Left ventricle myocardium superior (tissue), 1 donor: ENCODE results near the gene CHRNA4. TPM values are rescaled to one million over a fixed set of nuclear protein-coding genes. Genes with fewer than 3 reads are reported as not detected.

Experiments used
- ATAC-seq: fragments of 200-7000 bp; cut with Tn5 transposase; one replicate; pipeline ENCODE4 v1.9.1; 2020; ENCODE audit warnings: mild to moderate bottlenecking, moderate library complexity
- DNase-seq: peaks from one replicate; pipeline ENCODE4 v3.0.0-alpha.2; 2020
- intact Hi-C: fragments of 100-400 bp; cut with micrococcal nuclease; formaldehyde crosslinking; loops from one replicate; pipeline ENCODE4 v1.11.0; 2022
- long read RNA-seq: library from polyadenylated mRNA; unstranded; transcript quantifications from one replicate; pipeline ENCODE4 v2.0.0, GENCODE V29; 2021
- total RNA-seq: library from RNA; stranded (reverse); fragmentation: NEBNext Ultra II Directional; extraction: Animal tissue kit (Norgen Biotek cat#: 25700); gene quantifications from one replicate; pipeline ENCODE4 v1.2.1, GENCODE V29; 2021
- donor health status: DM: no; HTN: yes; CAD: no; lungs with severe emphysema.

CHRNA4 gene
- total RNA-seq: 1.8 TPM
- long read RNA-seq, partial matches to known transcripts: 1 of 1 reads
- long read RNA-seq, other reads (novel, unspliced or antisense): 0 of 1 reads

- DNase-seq (peak; percentile 32), ATAC-seq (no peak)
- intact Hi-C loops: no loop called here
These were observed at the start of gene CHRNA4 for GRCh38 chr20:63360850-63361518. CHRNA4 (minus strand) TSS chr20:63361349; CDS start chr20:63361165, 184 bp downstream.

- DNase-seq (no peak), ATAC-seq (no peak)
- intact Hi-C loops: no loop called here
These were observed 48.8 kb upstream of the CHRNA4 start for GRCh38 chr20:63409834-63410435.

- no peak for ATAC-seq
- no peak for DNase-seq
- intact Hi-C loops: no loop called here
These were observed 48.1 kb upstream of the CHRNA4 start for GRCh38 chr20:63409066-63409833.

GRCh38 chr20:63408684-63409046 is 47.5 kb upstream of the CHRNA4 start:
- DNase-seq: no peak
- ATAC-seq: no peak
- intact Hi-C loops: no loop called here

- DNase-seq: no peak
- ATAC-seq: no peak
- intact Hi-C loops: no loop called here
These were observed 47.0 kb upstream of the CHRNA4 start for GRCh38 chr20:63407928-63408683.

- no peak for DNase-seq
- intact Hi-C loops: no loop called here
- no peak for ATAC-seq
These were observed 45.6 kb upstream of the CHRNA4 start for GRCh38 chr20:63406617-63407245.

GRCh38 chr20:63406011-63406410 is 44.9 kb upstream of the CHRNA4 start:
- ATAC-seq (no peak), DNase-seq (no peak)
- intact Hi-C loops: no loop called here

GRCh38 chr20:63405102-63405730 is 44.1 kb upstream of the CHRNA4 start:
- DNase-seq (no peak), ATAC-seq (no peak)
- intact Hi-C loops: no loop called here

GRCh38 chr20:63404129-63405085 is 43.3 kb upstream of the CHRNA4 start:
- no peak for DNase-seq

GRCh38 chr20:63403403-63404105 is 42.4 kb upstream of the CHRNA4 start:
- DNase-seq (no peak), ATAC-seq (no peak)
- intact Hi-C loops: no loop called here

More at GRCh38 chr20:63404129-63405085, 43.3 kb upstream of the CHRNA4 start:
- intact Hi-C loops: no loop called here
- ATAC-seq: no peak

GRCh38 chr20:63402860-63403220 is 41.7 kb upstream of the CHRNA4 start:
- no peak for ATAC-seq
- intact Hi-C loops: no loop called here
- DNase-seq: no peak

GRCh38 chr20:63402181-63402859 is 41.2 kb upstream of the CHRNA4 start:
- ATAC-seq: no peak
- intact Hi-C loops: no loop called here
- no peak for DNase-seq

GRCh38 chr20:63401384-63402110 is 40.4 kb upstream of the CHRNA4 start:
- intact Hi-C loops: no loop called here
- ATAC-seq (no peak), DNase-seq (no peak)

GRCh38 chr20:63400486-63401210 is 39.5 kb upstream of the CHRNA4 start:
- ATAC-seq: no peak
- no peak for DNase-seq
- intact Hi-C loops: no loop called here
